ENCODE measurements around the gene ANP32B.
A peak's percentile ranks its signal among the peaks of the same experiment; 100 is the strongest.
"Not testable (repeated sequence)": the region's sequence is repeated elsewhere in the genome, so short reads cannot be mapped to it uniquely, and the experiment has no call there.

The ANP32B gene

DNA sequence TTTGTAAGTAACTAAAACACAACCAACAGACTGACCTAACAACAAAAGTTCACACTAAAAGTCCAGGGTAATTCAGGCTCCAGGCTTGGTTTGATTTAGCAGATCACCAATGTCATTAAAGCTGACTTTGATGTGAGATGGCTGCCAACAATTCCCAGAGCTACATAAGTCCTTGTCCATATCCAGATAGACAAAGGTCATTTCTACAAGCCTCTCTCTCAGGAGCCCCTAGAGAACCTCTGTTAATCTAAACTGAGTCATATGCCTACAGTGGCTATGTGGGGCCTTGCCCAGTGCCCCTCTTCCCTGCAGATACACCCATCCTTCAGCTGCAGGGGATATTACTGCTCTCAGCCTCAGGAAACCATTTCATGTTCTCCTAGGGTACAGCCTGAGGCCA is 18.2 kb upstream of the ANP32B start:
- no peak for DNase-seq

DNA sequence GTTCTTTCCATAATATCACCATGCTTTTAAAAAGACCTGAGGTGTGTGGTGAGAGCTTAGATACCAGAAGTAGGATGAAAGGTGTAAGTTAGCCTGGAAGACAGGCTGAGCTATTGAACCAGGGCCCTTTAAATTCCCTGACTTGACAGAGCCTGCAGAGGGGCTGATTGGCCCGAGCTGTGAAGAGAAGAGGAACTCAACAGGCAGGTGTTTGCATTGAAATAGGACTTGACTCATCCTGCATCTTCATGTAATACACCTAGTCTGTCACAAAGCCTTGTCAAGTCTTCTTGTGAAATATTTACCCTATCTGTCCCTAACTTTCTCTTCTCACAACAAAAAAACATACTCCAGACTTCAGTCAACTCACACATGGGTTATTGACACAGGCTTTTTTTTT is 16.6 kb upstream of the ANP32B start:
- no peak for DNase-seq

DNA sequence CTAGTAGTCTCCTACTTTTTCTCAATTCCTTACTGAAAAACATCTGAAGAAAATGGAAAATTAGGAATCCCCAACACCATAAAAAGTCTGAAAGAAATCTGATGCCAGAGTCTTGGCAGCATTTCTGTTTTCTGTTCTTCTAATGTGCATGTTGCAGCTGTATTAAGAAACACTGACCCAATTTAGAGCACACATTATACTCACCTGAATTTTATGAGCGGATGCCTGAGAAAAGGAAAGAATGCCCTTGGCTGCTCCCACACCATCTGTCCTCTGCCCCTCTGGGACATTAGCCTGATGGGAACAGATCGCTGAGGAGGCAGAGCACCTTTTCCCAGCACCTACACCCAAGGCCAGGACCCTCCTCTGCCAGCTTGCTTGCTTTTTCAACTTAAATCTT is 14.1 kb upstream of the ANP32B start:
- no peak for DNase-seq

DNA sequence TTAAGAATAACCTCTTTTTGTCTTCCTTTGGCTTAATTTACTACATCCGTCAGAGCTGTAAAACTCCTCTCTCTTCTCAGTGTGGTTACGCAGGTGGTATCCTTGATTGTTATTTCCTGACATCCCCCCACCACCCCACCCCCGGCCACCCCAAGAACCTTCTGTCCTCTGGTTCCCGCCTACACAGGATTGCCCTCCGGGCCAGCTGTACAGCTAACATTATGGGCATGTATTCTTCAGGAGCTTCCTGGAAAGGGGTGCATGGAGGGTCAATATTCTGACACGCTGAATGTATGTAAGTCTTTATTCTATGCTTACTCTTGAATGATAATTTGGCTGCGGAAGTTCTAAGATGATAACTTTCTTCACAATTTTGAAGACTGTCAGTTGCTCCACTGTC is 13.0 kb upstream of the ANP32B start:
- DNase-seq, result peak in 2 of 6 experiments; percentile 35 to 43

DNA sequence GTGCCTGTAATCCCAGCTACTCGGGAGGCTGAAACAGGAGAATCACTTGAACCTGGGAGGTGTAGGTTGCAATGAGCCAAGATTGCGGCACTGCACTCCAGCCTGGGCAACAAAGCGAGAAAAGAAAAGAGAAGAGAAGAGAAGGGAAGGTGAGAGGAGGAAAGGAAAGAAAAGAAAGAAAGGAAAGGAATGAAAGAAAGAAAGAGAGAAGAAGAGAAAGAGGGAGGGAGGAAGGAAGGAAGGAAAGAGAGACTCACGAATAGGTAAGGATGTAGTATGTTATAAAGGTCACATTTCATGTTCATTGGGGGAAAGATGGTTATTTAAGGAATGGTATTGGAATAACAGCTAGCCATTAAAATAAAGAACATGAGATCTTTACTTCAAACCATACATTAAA is 10.4 kb upstream of the ANP32B start:
- DNase-seq, result no peak

DNA sequence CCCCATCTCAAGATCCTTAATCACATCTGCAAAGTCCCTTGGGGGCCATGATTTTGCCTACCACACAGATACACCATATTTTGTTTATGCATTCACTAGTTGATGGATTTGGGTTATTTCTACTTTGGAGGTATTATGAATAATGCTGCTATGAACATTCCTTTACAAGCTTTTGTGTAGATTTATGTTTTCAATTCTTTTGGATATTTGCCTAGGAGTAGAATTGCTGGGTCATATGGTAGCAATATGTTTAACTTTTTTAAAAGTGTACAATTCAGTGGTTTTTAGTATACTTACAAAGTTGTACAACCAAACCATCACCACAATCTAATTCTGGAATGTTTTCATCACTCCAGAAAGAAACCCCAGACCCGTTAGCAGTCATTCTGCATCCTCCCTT is 7.8 kb upstream of the ANP32B start:
- no peak for DNase-seq

DNA sequence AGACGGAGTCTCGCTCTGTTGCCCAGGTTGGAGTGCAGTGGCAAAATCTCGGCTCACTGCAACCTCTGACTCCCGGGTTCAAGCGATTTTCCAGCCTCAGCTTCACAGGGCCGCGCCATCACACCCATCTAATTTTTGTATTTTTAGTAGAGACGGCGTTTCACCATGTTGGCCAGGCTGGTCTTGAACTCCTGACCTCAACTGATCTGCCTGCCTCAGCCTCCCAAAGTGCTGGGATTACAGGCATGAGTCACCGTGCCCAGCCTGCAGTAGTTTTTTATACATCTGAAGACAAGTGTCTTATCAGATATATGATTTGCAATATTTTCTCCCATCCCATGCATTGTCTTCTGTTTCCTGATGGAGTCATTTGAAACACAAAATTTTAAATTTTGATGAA is 6.5 kb upstream of the ANP32B start:
- DNase-seq, result not testable (repeated sequence)

DNA sequence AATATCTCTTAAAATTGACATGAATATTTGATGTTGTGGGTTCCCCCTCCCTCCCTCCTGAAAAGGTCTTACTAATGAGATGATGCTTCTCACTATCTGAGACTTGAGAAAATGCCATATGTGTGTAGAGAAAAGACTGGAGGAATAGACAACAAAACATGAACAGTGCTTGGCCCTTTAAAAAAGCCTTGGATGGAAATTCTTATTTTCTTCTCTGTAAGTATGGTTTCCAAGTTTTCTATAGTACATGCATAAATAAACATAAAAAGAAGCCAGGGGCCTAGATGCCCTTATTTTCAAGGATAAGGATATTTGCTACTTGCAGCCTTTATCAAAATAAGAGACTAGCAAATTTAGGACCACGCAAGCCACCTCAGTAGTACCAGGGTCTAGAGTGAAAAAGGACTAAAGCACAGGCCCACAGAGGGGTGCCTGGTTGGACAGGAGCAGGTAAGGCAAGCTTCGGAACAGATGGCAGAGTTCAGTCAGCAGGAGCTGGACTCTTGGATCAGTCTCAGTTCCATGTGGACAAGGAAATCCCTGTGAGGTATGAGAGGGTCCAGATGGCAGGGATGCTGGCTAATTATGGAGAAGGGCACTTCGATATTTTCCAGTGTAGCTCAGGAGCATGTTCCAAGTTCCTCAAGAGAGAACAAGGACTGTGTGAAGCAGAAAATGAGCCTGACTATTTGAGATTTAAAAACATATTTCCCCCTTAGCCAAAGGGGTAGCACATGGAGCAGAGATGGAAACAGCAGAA is 4.6 kb upstream of the ANP32B start:
- no peak for DNase-seq

DNA sequence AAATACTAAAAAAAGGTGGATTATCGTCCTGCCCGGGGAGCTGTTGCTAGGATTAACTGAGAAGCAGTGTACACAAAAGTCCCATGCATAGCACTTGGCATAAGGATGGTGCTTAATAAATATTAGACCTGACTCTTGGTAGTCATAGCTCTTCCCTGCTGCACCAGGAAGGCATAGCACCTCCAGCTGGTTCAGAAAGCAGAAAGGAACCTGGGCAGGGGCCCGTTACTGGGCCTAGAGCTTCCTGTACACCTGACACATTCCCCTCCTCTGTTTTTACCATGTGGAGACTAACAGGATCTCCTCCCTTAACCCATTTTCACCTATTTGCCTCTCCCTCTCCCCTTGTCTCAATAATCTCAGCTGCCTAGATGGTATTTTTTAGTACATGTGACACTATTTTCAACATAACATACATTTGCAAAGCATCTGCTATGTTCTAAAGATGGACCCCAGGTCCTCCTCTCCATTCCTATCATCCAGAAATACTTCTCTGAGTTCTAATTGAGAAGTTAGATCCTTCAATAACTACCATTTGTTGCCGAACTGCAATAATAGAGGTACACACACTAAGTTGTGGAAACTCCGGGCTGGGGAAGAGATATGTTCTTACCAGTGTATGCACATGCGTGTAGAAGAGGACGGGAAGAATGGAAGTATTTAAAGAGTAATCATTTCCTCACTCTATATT is 3.2 kb upstream of the ANP32B start:
- DNase-seq, result no peak

DNA sequence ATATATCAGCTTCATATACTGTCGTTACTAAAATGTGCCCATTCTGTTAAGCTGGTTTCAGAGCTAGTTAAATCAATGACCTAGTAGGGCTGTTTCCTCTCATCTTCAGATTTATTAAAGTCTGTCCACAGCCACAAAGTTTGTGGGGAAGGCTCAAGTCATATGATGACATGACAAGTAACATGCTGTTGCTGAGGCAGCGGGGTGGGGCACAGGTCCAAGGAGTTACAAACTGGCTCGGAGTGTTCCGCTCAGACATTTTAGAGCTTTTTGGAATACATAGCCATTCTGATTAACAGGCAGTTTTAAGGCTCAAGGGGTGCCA is 2.7 kb upstream of the ANP32B start:
- DNase-seq, result no peak

DNA sequence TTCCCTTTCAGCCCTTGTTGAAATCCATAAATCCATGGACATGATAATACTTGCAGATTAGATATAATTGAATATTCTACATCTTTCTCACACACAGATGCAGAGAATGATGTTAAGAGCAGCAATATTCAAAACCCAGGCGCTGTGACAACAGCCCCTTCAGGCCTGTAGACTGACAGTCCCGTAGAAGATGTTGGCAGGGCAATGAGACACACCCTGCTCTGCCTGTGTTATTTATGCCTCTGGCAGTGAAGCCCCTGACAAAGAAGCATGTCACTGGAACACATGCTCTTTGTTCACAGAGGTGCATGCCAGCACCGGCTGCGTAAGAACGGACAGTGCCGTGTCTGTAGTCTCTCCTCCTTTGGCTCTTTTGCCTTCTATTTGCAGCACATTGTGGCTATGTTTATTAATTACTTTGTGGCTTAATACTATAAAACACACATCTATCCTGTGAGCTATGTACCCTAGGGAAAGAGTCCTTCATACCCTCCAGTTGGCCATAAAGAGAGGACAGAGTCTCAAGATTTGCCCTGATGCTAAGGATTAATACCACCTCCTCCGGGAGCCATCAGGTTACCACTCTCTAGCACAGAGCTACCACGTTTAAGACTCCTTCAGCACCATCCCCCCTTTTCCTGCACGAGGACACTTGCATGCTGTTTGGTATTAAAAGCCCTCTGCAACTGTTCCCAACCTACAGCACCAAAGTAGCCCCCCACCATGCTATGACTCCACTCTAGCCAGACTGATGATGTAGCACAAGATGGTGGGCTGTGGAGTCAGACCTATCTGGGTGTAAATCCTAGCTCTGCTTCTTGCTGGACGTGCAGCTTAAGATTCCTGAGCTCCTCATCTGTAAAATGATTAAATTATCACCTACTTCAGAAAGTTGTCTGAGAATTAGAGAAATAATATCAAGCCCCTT is 2.0 kb upstream of the ANP32B start:
- DNase-seq, result no peak

DNA sequence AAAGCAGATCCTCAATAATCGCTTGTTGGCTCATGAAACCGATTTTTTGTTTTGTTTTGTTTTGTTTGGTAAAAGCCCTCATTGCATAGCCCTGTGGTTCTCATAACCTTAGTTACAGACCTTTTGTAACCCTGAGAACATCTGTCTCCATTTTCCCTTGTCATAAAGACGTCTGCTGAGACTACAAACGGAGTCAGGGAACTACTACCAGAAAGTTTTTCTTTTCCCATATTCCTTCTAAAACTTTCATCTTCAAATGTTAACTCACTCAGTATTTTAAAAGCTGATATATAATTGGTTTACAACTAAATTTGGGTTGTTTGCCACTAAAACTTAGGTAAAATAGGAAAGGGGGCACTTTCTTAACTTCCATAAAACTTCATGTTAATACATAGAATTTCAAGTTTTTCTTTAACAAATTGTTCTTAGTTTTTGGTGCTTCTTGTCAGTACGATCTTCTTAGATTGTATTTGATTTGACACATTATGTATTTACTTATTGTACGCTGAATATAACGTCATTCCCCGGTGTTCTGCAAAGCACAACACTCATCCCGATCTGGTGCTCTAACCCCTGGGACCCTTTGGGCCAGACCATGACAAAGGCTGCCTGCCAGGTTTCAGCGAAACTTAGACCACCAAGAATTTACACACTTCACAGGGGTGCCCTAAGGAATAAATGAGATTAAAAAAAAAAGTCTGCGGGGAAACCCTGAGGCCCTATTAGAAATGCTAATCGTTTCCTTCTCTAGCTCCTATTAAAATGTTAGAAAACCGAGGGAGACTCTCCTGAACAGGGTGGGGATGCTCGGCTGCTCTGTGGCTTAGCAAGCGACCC is 1.1 kb upstream of the ANP32B start:
- no peak for DNase-seq

DNA sequence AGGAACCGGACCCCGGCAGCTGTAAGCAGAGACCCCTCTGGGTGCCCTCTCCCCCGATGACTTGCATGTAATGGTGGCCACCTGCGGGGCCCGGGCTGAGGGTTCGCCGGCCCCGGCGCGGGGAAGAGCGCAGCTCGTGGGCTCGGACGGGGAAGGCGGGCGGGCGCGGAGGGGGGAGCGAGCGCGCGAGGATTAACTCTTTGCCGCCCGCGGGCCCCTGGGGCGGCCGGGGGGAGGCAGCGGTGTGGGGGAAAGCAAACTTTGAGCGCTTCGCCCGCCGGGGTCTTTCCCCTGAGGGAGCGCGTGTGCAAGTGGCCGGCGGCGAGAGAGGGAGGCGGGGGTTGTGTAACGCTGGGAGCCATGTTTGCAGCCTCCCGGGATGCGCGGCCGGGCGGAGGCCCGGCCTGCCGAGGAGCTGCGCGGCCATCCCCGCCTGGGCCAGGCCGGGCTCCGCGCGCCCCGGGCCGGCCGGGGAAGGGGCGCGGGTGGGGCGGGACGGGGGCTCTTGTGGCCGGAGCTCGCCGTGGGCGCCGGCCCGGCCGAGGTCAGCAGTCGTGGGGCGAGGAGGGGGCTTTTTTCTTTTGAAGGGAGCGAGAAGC is 547 bp downstream of the ANP32B start:
- peak in 5 of 6 experiments; percentile 45 to 88 (median 63) for DNase-seq

DNA sequence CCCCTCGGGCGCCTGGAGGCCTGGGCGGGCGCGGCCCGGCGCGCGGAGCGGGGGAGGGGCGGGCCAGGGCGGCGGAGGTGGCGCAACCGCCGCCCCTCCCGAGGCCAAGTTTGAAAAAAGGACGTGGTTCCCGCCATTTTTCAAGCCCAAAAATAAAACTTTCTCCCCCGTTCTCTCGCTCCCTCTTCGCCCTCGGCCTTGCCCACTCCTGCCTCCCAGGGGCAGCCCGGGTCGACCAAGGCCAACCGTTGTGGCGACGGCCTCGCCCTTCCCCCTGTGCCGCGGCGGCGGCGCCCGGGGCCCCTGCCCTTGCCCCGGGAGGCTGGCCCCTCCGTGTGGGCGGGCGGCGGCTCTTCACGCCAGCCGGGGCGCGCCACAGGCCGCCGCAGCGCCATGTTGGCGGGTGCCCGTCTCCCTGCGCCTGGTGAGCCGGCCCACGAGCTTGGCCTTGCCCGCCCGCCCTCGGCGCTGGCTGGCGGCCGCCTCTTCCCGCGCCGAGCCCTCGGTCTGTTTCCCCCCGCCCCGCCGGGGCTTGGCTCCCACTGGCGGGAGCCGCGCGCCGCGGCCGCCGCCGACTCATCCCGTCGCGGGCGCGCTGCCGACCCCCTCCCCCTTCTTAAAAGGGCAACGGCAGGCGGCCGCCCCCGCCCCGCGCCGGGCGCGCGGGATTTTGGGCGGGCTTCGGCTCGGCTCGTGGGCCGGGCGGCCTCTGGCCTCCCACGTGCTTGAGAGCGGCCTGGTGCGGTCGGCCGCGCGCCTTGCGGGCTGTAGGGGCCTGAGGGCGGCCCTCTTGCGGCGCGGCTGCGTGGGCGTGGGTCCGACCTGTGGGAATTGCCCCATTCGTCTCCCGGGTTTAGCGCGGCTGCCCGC is 1.3 kb downstream of the ANP32B start:
- peak; percentile 62 to 86 (median 77) for DNase-seq

DNA sequence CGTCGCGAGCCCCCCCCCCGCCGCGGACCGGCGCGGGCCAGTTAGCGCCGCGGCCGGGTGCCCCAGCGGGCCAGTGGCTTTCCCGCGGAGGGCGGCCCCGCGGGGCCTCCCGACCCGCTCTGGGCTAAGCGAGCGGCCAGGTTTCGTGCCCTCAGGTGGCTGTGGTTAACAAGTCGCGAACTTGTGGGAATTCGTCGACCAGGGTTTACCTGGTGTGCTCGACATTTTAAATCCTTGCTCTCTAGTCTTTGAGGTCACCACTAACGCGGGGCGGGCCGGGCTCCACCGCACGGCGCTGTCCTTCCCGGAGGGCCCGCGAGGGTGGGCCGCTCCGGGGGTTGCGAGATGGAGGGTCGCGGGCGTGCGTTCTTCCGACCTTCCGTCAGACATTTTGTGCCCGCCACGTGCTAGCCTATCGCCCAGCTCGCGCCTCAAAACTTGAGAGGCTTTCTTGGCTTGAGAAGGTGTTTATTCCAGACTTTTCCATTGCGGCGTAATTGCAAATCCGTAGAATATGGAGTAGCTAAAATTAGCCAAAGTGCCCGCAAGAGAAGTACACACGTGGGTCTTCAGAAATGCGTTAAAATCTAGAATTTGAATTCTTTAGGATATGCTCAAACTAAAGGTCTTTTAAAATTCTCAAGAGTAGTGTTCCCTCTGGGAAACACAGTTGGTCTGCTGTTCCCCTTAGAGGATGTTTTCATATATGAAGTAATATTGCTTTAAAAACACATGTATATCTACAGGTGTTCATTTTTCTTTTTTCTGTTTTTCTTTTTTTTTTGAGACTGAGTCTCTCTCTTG is 2.1 kb downstream of the ANP32B start:
- peak in 4 of 6 experiments; percentile 27 to 72 (median 59) for DNase-seq

DNA sequence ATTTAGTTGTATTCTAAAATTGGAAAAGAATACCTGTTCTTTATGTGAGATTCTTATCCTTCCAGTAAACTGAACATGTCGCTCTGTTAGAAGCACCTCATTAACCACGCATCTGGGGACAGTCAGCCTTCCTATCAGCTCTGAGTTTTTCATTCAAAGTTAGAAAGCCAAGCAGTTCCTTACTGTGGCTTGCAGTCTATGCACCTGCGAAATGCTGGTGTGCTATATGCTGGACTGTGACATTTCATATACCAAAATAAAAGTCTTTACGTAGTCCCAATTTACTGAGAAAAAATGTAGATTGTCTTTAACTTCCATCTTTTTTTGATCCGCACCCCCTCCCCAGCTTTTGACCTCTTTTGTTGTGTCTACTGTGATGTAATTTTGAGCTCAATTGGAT is 4.3 kb downstream of the ANP32B start:
- DNase-seq, result peak in 1 of 6 experiments; percentile 10

DNA sequence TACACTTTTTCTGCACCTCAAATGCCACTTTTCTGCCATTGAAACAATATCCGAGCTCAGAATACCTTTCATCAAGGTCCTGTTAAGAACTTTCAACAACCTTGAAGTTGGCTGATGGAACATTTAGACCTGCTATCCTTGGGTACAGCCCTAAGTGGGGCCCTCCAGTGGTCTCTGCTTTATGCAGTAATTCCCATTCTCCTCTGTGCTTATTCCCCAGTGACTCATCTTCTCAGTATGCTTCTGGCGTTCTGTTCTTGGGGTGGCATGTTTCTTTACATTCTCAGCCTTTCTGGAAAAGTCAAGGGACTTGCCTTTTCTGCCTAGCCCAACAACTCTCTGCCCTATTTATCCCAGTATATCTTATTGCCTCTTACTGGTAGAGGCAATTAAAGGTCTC is 7.1 kb downstream of the ANP32B start:
- DNase-seq, result no peak

DNA sequence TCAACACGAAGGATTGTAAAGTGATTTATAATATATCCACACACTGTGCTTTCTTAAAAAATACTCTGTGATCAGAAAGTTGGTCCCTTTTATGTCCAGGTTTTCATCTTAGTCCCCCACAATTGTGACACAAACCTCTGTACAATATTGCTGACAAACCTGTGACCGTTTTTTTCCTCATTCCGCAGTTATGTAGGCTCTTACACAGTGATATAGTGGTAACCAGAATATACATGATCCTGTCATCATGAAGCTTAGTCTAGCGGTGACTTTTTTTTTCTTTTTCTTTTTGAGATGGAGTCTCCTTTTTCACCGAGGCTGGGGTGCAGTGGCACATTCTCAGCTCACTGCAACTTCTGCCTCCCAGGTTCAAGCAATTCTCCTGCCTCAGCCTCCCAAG is 8.7 kb downstream of the ANP32B start:
- DNase-seq, result no peak

DNA sequence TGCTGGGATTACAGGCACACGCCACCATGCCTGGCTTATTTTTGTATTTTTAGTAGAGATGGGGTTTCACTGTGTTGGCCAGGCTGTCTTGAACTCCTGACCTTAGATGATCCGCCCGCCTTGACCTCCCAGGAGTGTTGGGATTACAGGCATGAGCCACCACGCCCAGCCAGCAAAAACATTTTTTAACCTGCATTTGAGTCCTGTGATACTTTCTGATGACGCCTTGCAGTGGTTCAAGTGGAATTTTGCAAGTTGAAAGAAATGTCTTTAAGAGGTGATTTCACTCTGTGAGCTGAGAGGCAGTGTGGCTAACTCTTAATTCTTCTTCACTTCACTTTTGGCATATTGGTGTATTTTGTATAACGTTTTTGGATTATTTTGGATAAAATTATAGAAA is 9.1 kb downstream of the ANP32B start:
- no peak for DNase-seq

DNA sequence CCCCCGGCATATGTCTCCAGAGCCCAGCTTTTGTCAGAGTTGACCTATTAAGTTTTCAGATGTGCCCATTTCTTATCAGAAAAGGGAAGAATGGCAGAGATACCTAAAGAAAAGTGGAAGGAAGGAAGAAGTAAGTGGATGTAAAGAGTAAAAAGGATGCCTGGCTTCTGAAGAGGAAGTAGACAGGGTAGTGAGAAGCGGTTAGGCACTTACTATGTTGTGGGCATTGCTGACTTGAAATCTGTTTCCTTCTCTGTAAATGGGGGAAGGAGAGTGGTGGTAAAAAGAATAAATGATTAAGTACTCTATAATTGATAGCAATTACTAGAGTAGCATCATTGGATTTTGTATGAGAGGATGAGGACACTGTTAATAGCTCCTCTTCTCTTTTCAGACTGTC is 9.9 kb downstream of the ANP32B start:
- peak in 3 of 6 experiments; percentile 21 to 32 (median 27) for DNase-seq

All from stimulated activated naive CD4-positive, alpha-beta T cell (primary cell).